HFFc6 (cell line): ENCODE measurements around the gene C12orf42. TPM values are rescaled to one million over a fixed set of nuclear protein-coding genes. Genes with fewer than 3 reads are reported as not detected.

Experiments used
- DNase-seq: peaks from one replicate; pipeline ENCODE4 v3.0.0-alpha.2; 2018
- H3K27ac Mint-ChIP-seq: 2 replicates; pipeline ENCODE4 v1.8.0; 2020; ENCODE audit warnings: mild to moderate bottlenecking, mixed read lengths
- H3K27me3 Mint-ChIP-seq: 2 replicates; pipeline ENCODE4 v1.8.0; 2021; ENCODE audit warnings: mild to moderate bottlenecking, moderate library complexity, mixed read lengths; ENCODE audit not compliant: insufficient read depth
- H3K36me3 Mint-ChIP-seq: 2 replicates; pipeline ENCODE4 v1.8.0; 2021; ENCODE audit warnings: low read depth, mixed read lengths
- H3K4me1 Mint-ChIP-seq: 2 replicates; pipeline ENCODE4 v1.8.0; 2020; ENCODE audit warnings: low read depth, mixed read lengths
- H3K4me3 Mint-ChIP-seq: 2 replicates; pipeline ENCODE4 v1.8.0; 2020; ENCODE audit warnings: mild to moderate bottlenecking, moderate library complexity, mixed read lengths
- H3K9me3 Mint-ChIP-seq: 2 replicates; pipeline ENCODE4 v1.8.0; 2020; ENCODE audit warnings: mild to moderate bottlenecking, mixed read lengths
- CTCF ChIP-seq: fragments of 200-600 bp; sonication (generic); IDR thresholded peaks from 2 replicates; pipeline ENCODE4 v1.5.0; 2021; ENCODE audit warnings: antibody characterized with exemption, mild to moderate bottlenecking
- total RNA-seq, 6 experiments: library from RNA; stranded (reverse); fragmentation: NEBNext Ultra II Directional; extraction: Animal tissue kit (Norgen Biotek cat#: 25700); gene quantifications; 2 replicates in 1 of 6; 3 replicates in 5 of 6; pipeline ENCODE4 v1.2.3, GENCODE V29; 2021

Gene C12orf42
- total RNA-seq, 6 experiments from 2014 or later: not detected

GRCh38 chr12:103331643-103332042 is 164.1 kb downstream of the C12orf42 start:
- no peak overlapping the region for H3K27ac Mint-ChIP-seq
- no peak for DNase-seq
- no peaks in the 10 kb centered on the region for H3K4me1 Mint-ChIP-seq
- no peak for TF ChIP-seq CTCF
- H3K27me3 Mint-ChIP-seq: no peaks in the 10 kb centered on the region
- peaks cover 35% of the 10 kb centered on the region for H3K9me3 Mint-ChIP-seq
- no peaks in the 10 kb centered on the region; the same call in 1 of the 2 replicates for H3K36me3 Mint-ChIP-seq
- H3K4me3 Mint-ChIP-seq: no peak overlapping the region

GRCh38 chr12:103330672-103331071 is 165.1 kb downstream of the C12orf42 start:
- Mint-ChIP-seq H3K27me3 (peaks cover 1% of the 10 kb centered on the region; the same call in 1 of the 2 replicates), H3K27ac (no peak overlapping the region), H3K36me3 (no peaks in the 10 kb centered on the region; the same call in 1 of the 2 replicates), H3K9me3 (peaks cover 39% of the 10 kb centered on the region), H3K4me3 (no peak overlapping the region), H3K4me1 (no peaks in the 10 kb centered on the region)
- no peak for TF ChIP-seq CTCF
- no peak for DNase-seq

GRCh38 chr12:103327676-103328075 is 168.1 kb downstream of the C12orf42 start:
- peaks cover 37% of the 10 kb centered on the region for H3K9me3 Mint-ChIP-seq
- peaks cover 1% of the 10 kb centered on the region; the same call in 1 of the 2 replicates for H3K27me3 Mint-ChIP-seq
- no peak overlapping the region for H3K27ac Mint-ChIP-seq
- no peaks in the 10 kb centered on the region; the same call in 1 of the 2 replicates for H3K36me3 Mint-ChIP-seq
- TF ChIP-seq CTCF: no peak
- H3K4me3 Mint-ChIP-seq: no peak overlapping the region
- H3K4me1 Mint-ChIP-seq: no peaks in the 10 kb centered on the region
- DNase-seq: no peak

- peak; percentile 23; the same call in 1 of the 2 replicates for TF ChIP-seq CTCF
- no peak for DNase-seq
- Mint-ChIP-seq H3K27me3 (peaks cover 1% of the 10 kb centered on the region; the same call in 1 of the 2 replicates), H3K9me3 (peaks cover 37% of the 10 kb centered on the region), H3K36me3 (no peaks in the 10 kb centered on the region; the same call in 1 of the 2 replicates), H3K27ac (no peak overlapping the region), H3K4me3 (no peak overlapping the region), H3K4me1 (no peaks in the 10 kb centered on the region)
These were observed 169.6 kb downstream of the C12orf42 start for GRCh38 chr12:103326190-103326589.

- Mint-ChIP-seq H3K4me1 (no peaks in the 10 kb centered on the region), H3K36me3 (no peaks in the 10 kb centered on the region), H3K9me3 (peaks cover 49% of the 10 kb centered on the region), H3K27ac (no peak overlapping the region), H3K27me3 (no peaks in the 10 kb centered on the region), H3K4me3 (no peak overlapping the region)
- DNase-seq: no peak
- no peak for TF ChIP-seq CTCF
These were observed 177.2 kb downstream of the C12orf42 start for GRCh38 chr12:103318566-103318965.

- no peaks in the 10 kb centered on the region for H3K36me3 Mint-ChIP-seq
- no peaks in the 10 kb centered on the region for H3K27me3 Mint-ChIP-seq
- no peak overlapping the region for H3K4me3 Mint-ChIP-seq
- TF ChIP-seq CTCF: no peak
- H3K4me1 Mint-ChIP-seq: no peaks in the 10 kb centered on the region
- DNase-seq: no peak
- no peak overlapping the region for H3K27ac Mint-ChIP-seq
- peaks cover 52% of the 10 kb centered on the region for H3K9me3 Mint-ChIP-seq
These were observed 178.5 kb downstream of the C12orf42 start for GRCh38 chr12:103317220-103317619.
